Measurements from ENCODE around the gene LNPEP.

- no peak for TF ChIP-seq ZNF274 (IDR thresholded peaks at IDR 0.05; ENCODE audit: low read depth, low read length)
- no peak for TF ChIP-seq YY1 (IDR thresholded peaks at IDR 0.05; ENCODE audit: insufficient read depth, insufficient read length)
- TF ChIP-seq SUZ12 (IDR thresholded peaks at IDR 0.05; ENCODE audit: extremely low read depth, insufficient read depth, insufficient read length) = no peak
Observed at GRCh38 chr5:96993760-96994159, 57.9 kb downstream of the LNPEP start.

Measured in NT2/D1 (cell line).